Astrocyte of the cerebellum (primary cell): ENCODE results near the gene LIME1.
"Not testable (repeated sequence)": the region's sequence is repeated elsewhere in the genome, so short reads cannot be mapped to it uniquely, and the experiment has no call there.

Experiments
- DNase-seq: peaks from one replicate; pipeline ENCODE4 v3.0.0-alpha.2; 2011; ENCODE audit warnings: low read depth
- H3K4me3 ChIP-seq: 2 replicates; pipeline ENCODE4 v1.5.1; 2011; ENCODE audit warnings: mild to moderate bottlenecking, low read depth, low read length, moderate library complexity
- in situ Hi-C: cut with HindIII; loops from 2 replicates; pipeline ENCODE4 v1.10.0; 2017; ENCODE audit warnings: low sequenced_read_pairs
- TF ChIP-seq, protein P1 (sequence below): IDR thresholded peaks from 2 replicates; pipeline ENCODE4 v1.5.1; 2012; ENCODE audit warnings: low read length, low read depth, moderate library complexity, mild to moderate bottlenecking; ENCODE audit errors: missing control alignments

The LIME1 gene

DNA sequence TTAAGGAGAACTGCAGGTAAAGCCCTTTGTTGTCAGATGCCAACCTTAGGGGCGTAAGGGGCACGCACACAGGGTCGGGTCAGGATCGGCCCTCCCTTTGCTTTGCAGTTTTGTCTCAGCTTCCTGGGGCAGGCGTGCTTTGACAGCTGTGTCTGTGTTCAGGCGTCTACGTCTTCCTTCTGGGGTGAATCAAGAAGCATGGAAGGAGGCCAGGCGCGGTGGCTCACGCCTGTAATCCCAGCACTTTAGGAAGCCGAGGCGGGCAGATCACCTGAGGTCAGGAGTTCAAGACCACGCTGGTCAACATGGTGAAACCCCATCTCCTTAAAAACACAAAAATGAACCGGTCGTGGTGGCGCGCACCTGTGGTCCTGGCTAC lies 27.3 kb upstream of the LIME1 start:
- DNase-seq: no peak
- H3K4me3 ChIP-seq: peak overlapping the region; percentile 83
- TF ChIP-seq, protein P1, sequence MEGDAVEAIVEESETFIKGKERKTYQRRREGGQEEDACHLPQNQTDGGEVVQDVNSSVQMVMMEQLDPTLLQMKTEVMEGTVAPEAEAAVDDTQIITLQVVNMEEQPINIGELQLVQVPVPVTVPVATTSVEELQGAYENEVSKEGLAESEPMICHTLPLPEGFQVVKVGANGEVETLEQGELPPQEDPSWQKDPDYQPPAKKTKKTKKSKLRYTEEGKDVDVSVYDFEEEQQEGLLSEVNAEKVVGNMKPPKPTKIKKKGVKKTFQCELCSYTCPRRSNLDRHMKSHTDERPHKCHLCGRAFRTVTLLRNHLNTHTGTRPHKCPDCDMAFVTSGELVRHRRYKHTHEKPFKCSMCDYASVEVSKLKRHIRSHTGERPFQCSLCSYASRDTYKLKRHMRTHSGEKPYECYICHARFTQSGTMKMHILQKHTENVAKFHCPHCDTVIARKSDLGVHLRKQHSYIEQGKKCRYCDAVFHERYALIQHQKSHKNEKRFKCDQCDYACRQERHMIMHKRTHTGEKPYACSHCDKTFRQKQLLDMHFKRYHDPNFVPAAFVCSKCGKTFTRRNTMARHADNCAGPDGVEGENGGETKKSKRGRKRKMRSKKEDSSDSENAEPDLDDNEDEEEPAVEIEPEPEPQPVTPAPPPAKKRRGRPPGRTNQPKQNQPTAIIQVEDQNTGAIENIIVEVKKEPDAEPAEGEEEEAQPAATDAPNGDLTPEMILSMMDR: no peak
- in situ Hi-C loops: no loop called here

DNA sequence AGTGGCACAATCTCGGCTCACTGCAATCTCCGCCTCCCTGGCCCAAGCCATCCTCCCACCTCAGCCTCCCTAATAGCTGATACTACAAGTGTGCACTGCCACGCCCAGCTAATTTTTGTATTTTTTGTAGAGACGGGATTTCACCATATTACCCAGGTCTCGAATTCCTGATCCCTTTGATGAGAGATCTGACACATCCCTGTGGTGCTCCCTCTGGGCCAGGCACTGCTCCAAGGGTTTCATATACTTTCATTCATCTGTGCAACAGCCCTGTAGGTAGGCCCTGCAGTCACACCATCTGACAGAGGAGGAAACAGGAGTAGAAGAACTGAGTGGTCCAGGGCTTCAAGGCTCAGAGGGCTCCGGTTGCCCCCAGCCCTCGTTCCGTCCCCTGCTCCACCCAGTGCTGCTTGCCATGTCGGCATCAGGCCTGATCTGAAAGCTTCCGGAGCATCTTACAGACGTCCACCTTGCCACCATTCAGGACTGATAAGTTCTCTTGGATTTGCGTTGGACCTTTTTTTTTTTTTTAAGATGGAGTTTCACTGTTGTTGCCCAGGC lies 25.3 kb upstream of the LIME1 start:
- in situ Hi-C loops: no loop called here
- no peak for DNase-seq
- TF ChIP-seq, protein P1: no peak
- H3K4me3 ChIP-seq: no peak overlapping the region

DNA sequence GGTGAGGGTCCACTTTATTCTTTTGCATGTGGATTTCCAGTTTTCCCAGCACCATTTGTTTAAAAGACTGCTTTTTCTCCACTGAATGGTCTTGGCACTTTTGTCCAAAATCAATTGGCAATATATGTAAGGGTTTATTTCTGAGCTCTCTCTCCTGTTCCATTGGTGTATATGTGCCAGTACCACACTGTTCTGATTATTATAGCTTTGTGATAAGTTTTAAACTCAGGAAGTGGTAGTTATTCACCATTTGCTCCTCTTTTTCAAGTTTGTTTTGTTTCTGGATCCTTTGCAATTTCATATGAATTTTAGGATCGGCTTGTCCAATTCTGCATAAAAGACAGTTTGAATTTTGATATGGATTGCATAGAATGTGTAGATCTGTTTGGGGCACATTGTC lies 24.3 kb upstream of the LIME1 start:
- in situ Hi-C loops: no loop called here
- H3K4me3 ChIP-seq: no peak overlapping the region
- DNase-seq: no peak
- TF ChIP-seq, protein P1: no peak

DNA sequence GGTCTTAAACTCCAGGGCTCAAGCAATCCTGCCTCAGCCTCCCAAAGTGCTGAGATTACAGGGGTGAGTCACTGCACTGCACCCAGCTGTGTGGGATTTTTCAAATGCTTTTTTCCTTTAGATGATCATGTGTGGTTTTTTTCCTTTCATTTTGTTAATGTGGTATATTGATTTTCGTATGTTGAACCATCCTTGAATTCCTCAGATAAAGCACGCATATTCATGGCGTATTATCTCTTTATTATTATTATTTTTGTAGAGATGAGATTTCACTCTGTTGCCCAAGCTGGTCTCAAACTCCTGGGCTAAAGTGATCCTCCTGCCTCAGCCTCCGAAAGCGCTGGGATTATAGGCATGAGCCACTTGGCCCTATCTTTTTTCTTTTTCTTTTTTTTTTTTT lies 21.6 kb upstream of the LIME1 start:
- H3K4me3 ChIP-seq: no peak overlapping the region
- no peak for DNase-seq
- TF ChIP-seq, protein P1: no peak
- in situ Hi-C loops: no loop called here

DNA sequence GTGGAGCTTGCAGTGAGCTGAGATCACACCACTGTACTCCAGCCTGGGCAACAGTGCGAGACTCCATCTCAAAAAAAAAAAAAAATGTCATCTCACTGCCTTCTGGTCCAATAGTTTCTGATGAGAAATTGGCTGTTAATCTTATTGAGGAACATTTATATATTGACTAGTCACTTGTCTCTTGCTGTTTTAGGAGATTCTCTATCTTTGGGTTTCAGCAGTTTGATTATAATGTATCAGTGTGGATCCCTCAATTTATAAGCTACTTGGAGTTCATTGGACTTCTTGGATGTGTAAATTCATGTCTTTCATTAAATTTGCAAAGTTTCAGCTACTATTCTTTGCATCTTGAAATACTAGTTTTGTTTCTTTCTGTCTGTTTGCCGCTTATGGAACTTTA lies 17.5 kb upstream of the LIME1 start:
- in situ Hi-C loops: no loop called here
- no peak for DNase-seq
- H3K4me3 ChIP-seq: no peak overlapping the region
- TF ChIP-seq, protein P1: no peak

DNA sequence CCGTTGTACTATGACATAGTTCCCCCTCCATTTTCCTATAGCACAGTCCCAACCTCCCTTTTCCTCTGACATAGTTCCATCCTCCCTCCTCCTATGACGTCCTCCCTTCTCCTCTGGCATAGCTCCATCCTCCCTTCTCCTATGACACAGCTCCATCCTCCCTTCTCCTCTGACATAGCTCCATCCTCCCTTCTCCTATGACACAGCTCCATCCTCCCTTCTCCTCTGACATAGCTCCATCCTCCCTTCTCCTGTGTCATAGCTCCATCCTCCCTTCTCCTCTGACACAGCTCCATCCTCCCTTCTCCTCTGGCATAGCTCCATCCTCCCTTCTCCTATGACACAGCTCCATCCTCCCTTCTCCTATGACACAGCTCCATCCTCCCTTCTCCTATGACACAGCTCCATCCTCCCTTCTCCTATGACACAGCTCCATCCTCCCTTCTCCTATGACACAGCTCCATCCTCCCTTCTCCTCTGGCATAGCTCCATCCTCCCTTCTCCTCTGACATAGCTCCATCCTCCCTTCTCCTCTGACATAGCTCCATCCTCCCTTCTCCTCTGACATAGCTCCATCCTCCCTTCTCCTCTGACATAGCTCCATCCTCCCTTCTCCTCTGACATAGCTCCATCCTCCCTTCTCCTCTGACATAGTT lies 13.4 kb upstream of the LIME1 start:
- H3K4me3 ChIP-seq, in situ Hi-C loops, DNase-seq: not testable (repeated sequence)

DNA sequence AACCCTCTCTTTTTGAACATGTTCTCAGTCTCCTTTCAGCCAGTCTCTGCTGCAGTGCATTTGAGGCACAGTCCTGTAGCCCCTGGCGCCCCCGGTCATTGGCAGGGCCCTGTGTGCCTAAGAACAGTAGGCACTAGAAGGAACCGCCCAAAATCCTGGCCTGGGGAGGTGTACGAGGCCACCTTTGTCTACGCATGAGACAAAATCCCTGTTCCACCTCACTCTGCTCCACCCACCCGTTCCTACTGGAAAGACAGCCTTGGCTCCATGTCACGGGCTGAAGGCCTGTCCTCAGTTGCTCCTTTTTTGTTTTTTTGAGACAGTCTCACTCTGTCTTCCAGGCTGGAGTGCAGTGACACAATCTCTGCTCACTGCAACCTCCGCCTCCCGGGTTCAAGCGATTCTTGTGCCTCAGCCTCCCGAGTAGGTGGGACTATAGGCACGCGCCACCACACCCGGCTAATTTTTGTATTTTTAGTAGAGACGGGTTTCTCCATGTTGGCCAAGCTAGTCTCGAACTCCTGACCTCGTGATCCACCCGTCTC lies 6.2 kb upstream of the LIME1 start:
- DNase-seq, in situ Hi-C loops, H3K4me3 ChIP-seq: not testable (repeated sequence)
